Stimulated activated CD4-positive, alpha-beta T cell treated with anti-CD3 and anti-CD28 coated beads, Interleukin-12 subunit alpha, Interleukin-12 subunit beta, amount 100 ng/mL, for 24 hours (primary cell): ENCODE measurements around the gene CDH23.

ENCODE experiments used
- DNase-seq, 2 experiments: peaks; one replicate each; pipeline ENCODE4 v3.0.0-alpha.2; 2020; ENCODE audit warnings: low read depth in 2 of 2

CDH23 gene

GRCh38 chr10:71638822-71639719 lies 242.4 kb downstream of the CDH23 start:
- DNase-seq, result no peak

DNA sequence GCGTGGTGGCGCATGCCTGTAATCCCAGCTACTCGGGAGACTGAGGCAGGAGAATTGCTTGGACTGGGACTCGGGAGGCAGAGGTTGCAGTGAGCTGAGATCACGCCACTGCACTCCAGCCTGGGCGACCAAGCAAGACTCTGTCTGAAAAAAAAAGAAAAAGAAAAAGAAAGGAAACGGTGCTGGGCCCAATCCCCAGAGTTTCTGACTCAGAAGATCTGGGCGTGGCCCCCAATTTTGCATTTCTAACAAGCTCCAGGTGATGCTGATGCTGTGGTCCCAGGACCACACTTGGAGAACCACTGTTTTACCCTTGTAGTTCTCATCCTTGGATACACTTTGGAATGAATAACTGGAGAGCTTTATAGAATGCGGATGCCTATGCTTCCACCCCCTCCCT lies 243.9 kb downstream of the CDH23 start:
- no peak for DNase-seq

DNA sequence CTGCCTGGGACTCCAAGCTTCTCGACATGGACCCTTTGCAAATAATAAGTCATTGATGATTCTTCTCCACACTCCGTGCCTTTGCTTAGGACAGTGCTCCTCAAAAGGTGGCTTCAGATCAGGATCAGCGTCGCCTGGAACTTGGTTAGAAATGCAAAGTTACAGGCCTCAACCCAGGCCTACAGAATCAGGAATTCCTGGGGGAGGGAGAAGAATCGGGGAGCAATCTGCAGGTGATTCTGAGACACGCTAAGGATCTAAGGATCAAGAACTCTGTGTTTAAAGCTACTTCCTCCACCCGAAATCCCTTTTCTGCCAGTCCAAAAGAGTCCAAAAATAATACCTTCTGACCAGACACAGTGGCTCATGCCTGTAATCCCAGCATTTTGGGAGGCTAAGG lies 244.7 kb downstream of the CDH23 start:
- DNase-seq, result no peak

GRCh38 chr10:71641986-71642385 lies 245.3 kb downstream of the CDH23 start:
- DNase-seq, result no peak

DNA sequence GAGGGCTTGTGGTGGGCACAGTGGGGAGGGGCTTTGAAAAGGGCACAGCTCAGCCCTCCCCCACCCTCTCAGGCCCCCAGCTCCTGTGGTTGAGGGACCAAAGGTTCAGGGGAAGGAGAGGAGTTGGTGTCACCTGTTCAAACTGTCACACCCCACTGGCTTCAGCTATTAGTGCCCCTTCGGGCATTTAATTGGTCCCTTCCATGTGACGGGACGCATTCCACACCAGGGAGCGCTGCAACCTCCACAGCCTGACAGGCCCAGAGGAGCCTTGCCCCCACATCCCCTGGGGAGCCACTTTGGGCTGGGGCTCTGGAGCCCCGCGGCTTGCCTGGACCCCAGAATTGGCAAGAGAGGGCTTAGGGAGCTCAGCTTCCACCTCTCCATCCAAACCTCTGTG lies 247.2 kb downstream of the CDH23 start:
- no peak for DNase-seq

DNA sequence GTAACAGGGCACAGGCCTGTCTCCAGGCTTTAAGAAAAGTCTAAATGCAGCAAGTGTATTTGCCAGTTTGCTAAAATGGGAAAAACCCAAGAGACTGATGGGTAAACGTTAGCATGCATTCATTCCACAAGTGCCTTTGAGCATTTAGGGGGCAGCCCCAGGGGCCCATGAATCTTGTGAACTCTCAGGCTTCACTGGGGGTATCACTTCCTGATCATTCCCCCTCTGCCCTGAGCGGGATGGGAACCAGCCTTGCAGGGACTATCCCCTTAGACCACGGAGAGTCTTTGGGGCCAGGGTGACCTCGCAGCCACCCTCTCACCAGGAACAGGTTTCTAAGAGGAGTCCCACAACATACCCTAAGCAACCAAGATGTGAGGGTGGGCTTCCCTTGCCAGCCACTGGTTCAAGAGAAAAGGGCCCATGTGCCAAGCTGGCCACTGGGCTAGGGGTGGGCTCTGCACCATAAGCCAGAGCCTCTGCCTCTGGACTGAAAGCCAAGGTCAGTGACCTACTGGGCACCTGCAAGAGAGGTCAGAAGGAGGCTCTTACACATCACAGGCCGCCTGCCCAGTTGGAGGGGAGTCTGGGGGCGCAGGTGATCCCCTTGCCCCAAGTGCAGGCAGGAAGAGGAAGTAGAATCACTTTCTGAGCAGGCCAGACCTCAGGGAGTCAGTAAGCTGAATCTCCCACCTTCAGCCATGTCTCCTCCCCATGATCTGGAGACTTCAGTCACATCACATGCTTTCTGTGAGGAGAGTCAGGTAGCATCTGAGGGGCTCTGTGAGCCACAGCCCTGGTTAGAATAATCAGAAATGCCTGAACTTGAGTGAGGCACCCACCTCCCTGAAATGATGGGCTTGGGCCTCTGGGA lies 247.8 kb downstream of the CDH23 start:
- no peak for DNase-seq

- no peak for DNase-seq
Measured at GRCh38 chr10:71645185-71645584, 248.5 kb downstream of the CDH23 start.

GRCh38 chr10:71646037-71646436 lies 249.3 kb downstream of the CDH23 start:
- DNase-seq, result no peak

- DNase-seq, result no peak
Measured at GRCh38 chr10:71646592-71647292, 250.0 kb downstream of the CDH23 start.

GRCh38 chr10:71647526-71648253 lies 251.0 kb downstream of the CDH23 start:
- no peak for DNase-seq

DNA sequence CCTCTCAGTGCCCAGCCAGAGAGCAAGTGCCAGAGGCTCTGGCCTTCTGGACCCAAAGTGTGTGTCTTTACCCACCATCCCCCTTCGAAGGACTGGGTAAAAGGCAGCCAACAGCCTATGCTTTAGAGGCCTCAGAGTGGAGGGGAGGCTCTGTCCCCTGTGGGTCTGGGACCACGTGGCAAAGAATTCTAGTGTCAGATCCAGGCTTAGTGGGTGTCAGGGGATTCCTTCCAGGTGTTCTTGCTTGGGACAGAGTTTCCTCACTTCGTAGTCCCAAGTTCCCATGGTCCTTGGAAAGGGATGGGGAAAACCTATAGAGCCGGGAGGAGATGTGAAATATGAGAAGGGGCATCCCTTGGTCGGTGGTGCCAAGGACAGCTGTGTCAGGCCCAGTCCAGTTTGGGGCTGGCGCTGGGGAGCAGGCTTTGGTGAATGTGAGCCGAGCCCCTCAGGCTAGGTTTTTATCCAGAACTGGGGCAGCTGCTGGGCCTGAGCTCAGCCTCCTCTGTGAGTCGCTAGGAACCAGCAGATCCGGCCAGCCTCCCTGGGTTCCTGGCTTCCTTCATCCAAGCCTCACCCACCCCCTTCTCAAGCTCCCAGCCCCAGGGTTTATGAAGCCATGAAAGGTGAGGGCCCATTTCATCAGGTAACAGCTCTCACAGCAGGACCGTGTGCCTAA lies 251.7 kb downstream of the CDH23 start:
- no peak for DNase-seq

DNA sequence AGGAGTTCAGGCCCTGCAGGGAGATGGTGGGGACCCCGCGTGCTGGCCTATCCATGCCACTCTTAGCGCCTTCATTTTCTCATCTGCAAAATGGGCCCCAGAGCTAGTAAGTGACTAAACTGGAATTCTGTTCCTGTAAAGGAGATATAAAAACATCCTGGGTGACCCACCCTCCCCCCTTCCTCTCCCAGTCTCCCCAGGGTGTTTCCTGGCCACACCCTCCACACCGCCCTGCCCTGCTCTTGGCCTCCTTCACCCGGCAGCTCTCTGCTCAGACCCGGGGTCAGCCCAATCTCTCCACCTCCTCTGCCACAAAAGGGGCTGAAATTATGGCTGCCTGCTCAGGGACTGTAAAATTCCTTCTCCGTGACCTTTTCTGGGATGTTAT lies 252.2 kb downstream of the CDH23 start:
- DNase-seq, result no peak

DNA sequence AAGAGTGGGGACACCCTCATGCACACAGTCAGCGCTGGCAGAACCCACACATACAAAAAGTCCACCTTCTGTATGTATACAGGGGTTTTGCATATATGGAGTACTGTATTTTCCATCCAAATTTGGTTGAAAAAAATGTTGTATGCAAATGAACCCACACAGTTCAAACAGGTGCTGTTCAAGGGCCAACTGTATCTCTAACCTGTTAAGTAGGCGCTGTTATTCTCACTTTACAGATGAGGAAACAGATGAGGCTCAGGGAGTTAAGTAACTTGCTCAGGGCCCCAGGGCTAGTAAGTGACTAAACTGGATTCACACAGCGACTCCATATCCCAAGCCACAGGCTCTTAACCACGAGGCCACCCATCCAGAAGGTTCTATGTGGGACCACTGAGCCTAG lies 252.9 kb downstream of the CDH23 start:
- no peak for DNase-seq

DNA sequence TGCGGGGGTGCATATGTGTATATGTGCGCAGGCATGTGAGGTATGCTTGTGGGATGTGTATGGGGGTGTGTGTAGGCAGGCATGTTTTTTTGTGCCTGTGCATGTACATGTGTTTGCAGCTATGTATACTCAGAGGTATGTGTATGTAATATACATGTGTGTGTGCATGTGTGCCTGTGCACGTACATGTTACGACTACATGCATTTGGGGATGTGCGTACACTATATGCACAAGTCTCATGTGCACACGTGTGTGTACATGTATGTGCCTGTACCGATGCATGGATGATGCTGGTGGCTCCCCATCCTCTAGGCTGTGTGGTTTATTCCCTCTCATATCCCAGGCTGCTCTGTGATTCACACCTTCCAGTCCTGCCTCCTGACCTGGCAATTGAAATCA lies 253.7 kb downstream of the CDH23 start:
- no peak for DNase-seq

GRCh38 chr10:71651428-71651827 lies 254.7 kb downstream of the CDH23 start:
- no peak for DNase-seq

GRCh38 chr10:71651928-71652327 lies 255.2 kb downstream of the CDH23 start:
- DNase-seq, result no peak

- no peak for DNase-seq
Measured at GRCh38 chr10:71653044-71653443, 256.3 kb downstream of the CDH23 start.

DNA sequence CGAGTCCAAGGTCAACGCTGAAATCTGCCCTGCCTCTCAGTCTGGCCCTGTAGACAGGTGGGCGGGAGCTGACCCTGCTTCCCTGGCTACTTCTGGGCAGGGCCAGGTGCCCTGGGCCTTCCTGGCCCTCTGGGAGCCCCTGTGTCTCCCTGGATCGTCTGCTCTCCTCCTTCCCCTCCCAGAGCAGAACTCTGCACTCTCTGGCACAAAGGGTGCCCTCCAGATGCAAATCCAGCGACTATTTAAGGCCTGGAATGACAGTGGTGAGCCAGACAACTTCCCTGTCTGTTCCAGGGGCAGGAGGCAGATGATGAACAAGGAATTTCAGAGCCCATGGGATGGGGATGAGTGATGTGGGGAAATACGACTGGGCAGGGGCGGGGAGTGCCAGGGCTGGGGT lies 259.5 kb downstream of the CDH23 start:
- no peak for DNase-seq

- no peak for DNase-seq
Measured at GRCh38 chr10:71657604-71658466, 261.1 kb downstream of the CDH23 start.

- DNase-seq, result no peak
Measured at GRCh38 chr10:71658467-71658745, 261.7 kb downstream of the CDH23 start.
